ENCODE measurements around the gene TOMM40.
"Not testable (repeated sequence)": the region's sequence is repeated elsewhere in the genome, so short reads cannot be mapped to it uniquely, and the experiment has no call there.

DNA sequence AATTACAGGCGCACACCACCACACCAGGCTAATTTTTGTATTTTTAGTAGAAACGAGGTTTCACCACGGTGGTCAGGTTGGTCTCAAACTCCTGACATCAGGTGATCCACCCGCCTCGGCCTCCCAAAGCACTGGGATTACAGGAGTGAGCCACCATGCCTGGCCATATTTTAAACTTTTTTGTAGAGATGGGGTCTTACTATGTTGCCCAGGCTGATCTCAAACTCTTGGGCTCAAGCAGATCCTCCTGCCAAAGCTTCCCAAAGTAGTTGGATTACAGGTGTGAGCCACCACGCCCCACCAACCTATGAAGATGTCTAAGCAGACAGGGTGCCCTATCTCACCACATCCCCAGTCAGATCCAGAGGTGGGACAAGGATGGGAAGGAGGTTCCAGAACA lies 20.8 kb downstream of the TOMM40 start:
- TF ChIP-seq, protein P1, sequence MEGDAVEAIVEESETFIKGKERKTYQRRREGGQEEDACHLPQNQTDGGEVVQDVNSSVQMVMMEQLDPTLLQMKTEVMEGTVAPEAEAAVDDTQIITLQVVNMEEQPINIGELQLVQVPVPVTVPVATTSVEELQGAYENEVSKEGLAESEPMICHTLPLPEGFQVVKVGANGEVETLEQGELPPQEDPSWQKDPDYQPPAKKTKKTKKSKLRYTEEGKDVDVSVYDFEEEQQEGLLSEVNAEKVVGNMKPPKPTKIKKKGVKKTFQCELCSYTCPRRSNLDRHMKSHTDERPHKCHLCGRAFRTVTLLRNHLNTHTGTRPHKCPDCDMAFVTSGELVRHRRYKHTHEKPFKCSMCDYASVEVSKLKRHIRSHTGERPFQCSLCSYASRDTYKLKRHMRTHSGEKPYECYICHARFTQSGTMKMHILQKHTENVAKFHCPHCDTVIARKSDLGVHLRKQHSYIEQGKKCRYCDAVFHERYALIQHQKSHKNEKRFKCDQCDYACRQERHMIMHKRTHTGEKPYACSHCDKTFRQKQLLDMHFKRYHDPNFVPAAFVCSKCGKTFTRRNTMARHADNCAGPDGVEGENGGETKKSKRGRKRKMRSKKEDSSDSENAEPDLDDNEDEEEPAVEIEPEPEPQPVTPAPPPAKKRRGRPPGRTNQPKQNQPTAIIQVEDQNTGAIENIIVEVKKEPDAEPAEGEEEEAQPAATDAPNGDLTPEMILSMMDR (IDR thresholded peaks at IDR 0.05) = not testable (repeated sequence)
- TF ChIP-seq POLR2A (IDR thresholded peaks at IDR 0.05) = not testable (repeated sequence)
